Measurements from ENCODE around the gene SLC27A5.

The SLC27A5 gene

GRCh38 chr19:58475714-58476497, 35.9 kb downstream of the SLC27A5 start, which contains the start of gene ZNF446 (continued):
- peak; percentile 80 for TF ChIP-seq CTCF (tag by site-specific recombination; IDR thresholded peaks at IDR 0.05)
- TF ChIP-seq ZNF701 (tag by site-specific recombination; IDR thresholded peaks at IDR 0.05): no peak
- TF ChIP-seq ZFP3 (tag by site-specific recombination; IDR thresholded peaks at IDR 0.05; ENCODE audit: low read depth): no peak
- no peak for TF ChIP-seq ZNF529 (tag by site-specific recombination; IDR thresholded peaks at IDR 0.05; ENCODE audit: insufficient replicate concordance)
- no peak; the same call in 1 of the 2 replicates for TF ChIP-seq ZNF324 (tag by site-specific recombination; IDR thresholded peaks at IDR 0.05)
- TF ChIP-seq SCRT2 (tag by site-specific recombination; IDR thresholded peaks at IDR 0.05): no peak
- no peak for TF ChIP-seq MYNN (tag by site-specific recombination; IDR thresholded peaks at IDR 0.05; ENCODE audit: borderline replicate concordance)
- no peak for TF ChIP-seq ZNF585B (tag by site-specific recombination; IDR thresholded peaks at IDR 0.05)
- TF ChIP-seq ZXDB (tag by site-specific recombination; IDR thresholded peaks at IDR 0.05): peak; percentile 82
- no peak for TF ChIP-seq WT1 (tag by site-specific recombination; IDR thresholded peaks at IDR 0.05)
- TF ChIP-seq, protein P1, sequence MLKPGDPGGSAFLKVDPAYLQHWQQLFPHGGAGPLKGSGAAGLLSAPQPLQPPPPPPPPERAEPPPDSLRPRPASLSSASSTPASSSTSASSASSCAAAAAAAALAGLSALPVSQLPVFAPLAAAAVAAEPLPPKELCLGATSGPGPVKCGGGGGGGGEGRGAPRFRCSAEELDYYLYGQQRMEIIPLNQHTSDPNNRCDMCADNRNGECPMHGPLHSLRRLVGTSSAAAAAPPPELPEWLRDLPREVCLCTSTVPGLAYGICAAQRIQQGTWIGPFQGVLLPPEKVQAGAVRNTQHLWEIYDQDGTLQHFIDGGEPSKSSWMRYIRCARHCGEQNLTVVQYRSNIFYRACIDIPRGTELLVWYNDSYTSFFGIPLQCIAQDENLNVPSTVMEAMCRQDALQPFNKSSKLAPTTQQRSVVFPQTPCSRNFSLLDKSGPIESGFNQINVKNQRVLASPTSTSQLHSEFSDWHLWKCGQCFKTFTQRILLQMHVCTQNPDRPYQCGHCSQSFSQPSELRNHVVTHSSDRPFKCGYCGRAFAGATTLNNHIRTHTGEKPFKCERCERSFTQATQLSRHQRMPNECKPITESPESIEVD (tag by site-specific recombination; IDR thresholded peaks at IDR 0.05): no peak
- TF ChIP-seq, protein P2, sequence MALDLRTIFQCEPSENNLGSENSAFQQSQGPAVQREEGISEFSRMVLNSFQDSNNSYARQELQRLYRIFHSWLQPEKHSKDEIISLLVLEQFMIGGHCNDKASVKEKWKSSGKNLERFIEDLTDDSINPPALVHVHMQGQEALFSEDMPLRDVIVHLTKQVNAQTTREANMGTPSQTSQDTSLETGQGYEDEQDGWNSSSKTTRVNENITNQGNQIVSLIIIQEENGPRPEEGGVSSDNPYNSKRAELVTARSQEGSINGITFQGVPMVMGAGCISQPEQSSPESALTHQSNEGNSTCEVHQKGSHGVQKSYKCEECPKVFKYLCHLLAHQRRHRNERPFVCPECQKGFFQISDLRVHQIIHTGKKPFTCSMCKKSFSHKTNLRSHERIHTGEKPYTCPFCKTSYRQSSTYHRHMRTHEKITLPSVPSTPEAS (tag by site-specific recombination; IDR thresholded peaks at IDR 0.05): no peak
- no peak for TF ChIP-seq ZNF830 (tag by site-specific recombination; IDR thresholded peaks at IDR 0.05; ENCODE audit: low read depth)
- no peak for TF ChIP-seq ZNF560 (tag by site-specific recombination; IDR thresholded peaks at IDR 0.05; ENCODE audit: borderline replicate concordance)
- TF ChIP-seq BCL11B (tag by site-specific recombination; IDR thresholded peaks at IDR 0.05; ENCODE audit: low read depth): peak; percentile 72; the same call in 1 of the 2 replicates
- no peak for TF ChIP-seq TSHZ1 (tag by site-specific recombination; IDR thresholded peaks at IDR 0.05; ENCODE audit: borderline replicate concordance)
- no peak for TF ChIP-seq ZNF558 (tag by site-specific recombination; IDR thresholded peaks at IDR 0.05)
- TF ChIP-seq ZNF843 (tag by site-specific recombination; IDR thresholded peaks at IDR 0.05): no peak; the same call in none of the 2 replicates
- no peak for TF ChIP-seq ZNF785 (tag by site-specific recombination; IDR thresholded peaks at IDR 0.05)
- TF ChIP-seq ZNF148 (tag by site-specific recombination; IDR thresholded peaks at IDR 0.05; ENCODE audit: borderline replicate concordance): no peak
- TF ChIP-seq ZNF624 (tag by site-specific recombination; IDR thresholded peaks at IDR 0.05): no peak
- no peak for TF ChIP-seq ZSCAN23 (tag by site-specific recombination; IDR thresholded peaks at IDR 0.05)
- no peak for TF ChIP-seq ZNF664 (tag by site-specific recombination; IDR thresholded peaks at IDR 0.05)
- no peak for TF ChIP-seq ZNF391 (tag by site-specific recombination; IDR thresholded peaks at IDR 0.05; ENCODE audit: borderline replicate concordance, low read depth)
- TF ChIP-seq ZBTB8A (tag by site-specific recombination; IDR thresholded peaks at IDR 0.05): peak; percentile 97
- TF ChIP-seq, protein P3, sequence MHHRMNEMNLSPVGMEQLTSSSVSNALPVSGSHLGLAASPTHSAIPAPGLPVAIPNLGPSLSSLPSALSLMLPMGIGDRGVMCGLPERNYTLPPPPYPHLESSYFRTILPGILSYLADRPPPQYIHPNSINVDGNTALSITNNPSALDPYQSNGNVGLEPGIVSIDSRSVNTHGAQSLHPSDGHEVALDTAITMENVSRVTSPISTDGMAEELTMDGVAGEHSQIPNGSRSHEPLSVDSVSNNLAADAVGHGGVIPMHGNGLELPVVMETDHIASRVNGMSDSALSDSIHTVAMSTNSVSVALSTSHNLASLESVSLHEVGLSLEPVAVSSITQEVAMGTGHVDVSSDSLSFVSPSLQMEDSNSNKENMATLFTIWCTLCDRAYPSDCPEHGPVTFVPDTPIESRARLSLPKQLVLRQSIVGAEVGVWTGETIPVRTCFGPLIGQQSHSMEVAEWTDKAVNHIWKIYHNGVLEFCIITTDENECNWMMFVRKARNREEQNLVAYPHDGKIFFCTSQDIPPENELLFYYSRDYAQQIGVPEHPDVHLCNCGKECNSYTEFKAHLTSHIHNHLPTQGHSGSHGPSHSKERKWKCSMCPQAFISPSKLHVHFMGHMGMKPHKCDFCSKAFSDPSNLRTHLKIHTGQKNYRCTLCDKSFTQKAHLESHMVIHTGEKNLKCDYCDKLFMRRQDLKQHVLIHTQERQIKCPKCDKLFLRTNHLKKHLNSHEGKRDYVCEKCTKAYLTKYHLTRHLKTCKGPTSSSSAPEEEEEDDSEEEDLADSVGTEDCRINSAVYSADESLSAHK (tag by site-specific recombination; IDR thresholded peaks at IDR 0.05): no peak; the same call in 1 of the 2 replicates
